MM.1S (cell line): ENCODE results near the gene RAPGEF2.

Source experiments
- DNase-seq: peaks from one replicate; pipeline ENCODE4 v3.0.0-alpha.2; 2015
- H2AFZ ChIP-seq: fragments of 300-600 bp; sonication (generic); 2 replicates; pipeline ENCODE4 v1.6.0; 2016; ENCODE audit warnings: antibody characterized with exemption, low read length
- H3F3A ChIP-seq: fragments of 300-600 bp; sonication (generic); 2 replicates; pipeline ENCODE4 v1.6.1; 2016; ENCODE audit warnings: mild to moderate bottlenecking, antibody characterized with exemption, low read length, moderate library complexity, mixed read lengths; ENCODE audit not compliant: insufficient read depth
- H3K27ac ChIP-seq: fragments of 300-600 bp; sonication (generic); 2 replicates; pipeline ENCODE4 v1.5.1; 2016; ENCODE audit warnings: mild to moderate bottlenecking, low read length
- H3K27me3 ChIP-seq: fragments of 300-600 bp; sonication (generic); replicated peaks from 2 replicates; pipeline ENCODE4 v1.6.0; 2016; ENCODE audit warnings: low read length; ENCODE audit not compliant: insufficient read depth
- H3K36me3 ChIP-seq: fragments of 300-600 bp; sonication (generic); replicated peaks from 2 replicates; pipeline ENCODE4 v1.6.1; 2016; ENCODE audit warnings: mild to moderate bottlenecking, low read length, mixed read lengths; ENCODE audit not compliant: insufficient read depth
- H3K4me1 ChIP-seq: fragments of 300-600 bp; sonication (generic); 2 replicates; pipeline ENCODE4 v1.6.1; 2016; ENCODE audit warnings: low read length, mixed read lengths
- H3K4me2 ChIP-seq: fragments of 300-600 bp; sonication (generic); 2 replicates; pipeline ENCODE4 v1.6.0; 2016; ENCODE audit warnings: low read depth, low read length
- H3K4me3 ChIP-seq: fragments of 300-600 bp; sonication (generic); 2 replicates; pipeline ENCODE4 v1.5.1; 2016; ENCODE audit warnings: low read length, mixed read lengths
- H3K79me2 ChIP-seq: fragments of 300-600 bp; sonication (generic); 2 replicates; pipeline ENCODE4 v1.6.1; 2016; ENCODE audit warnings: mixed run types, low read length, mixed read lengths
- H3K9ac ChIP-seq: fragments of 300-600 bp; sonication (generic); 2 replicates; pipeline ENCODE4 v1.6.1; 2016; ENCODE audit warnings: low read length, mixed read lengths
- H3K9me2 ChIP-seq: fragments of 300-600 bp; sonication (generic); replicated peaks from 2 replicates; pipeline ENCODE4 v1.6.1; 2016; ENCODE audit warnings: mild to moderate bottlenecking, low read length, mixed read lengths; ENCODE audit not compliant: insufficient read depth
- H3K9me3 ChIP-seq: fragments of 300-600 bp; sonication (generic); replicated peaks from 2 replicates; pipeline ENCODE4 v1.6.1; 2016; ENCODE audit warnings: mild to moderate bottlenecking, low read length, mixed read lengths; ENCODE audit not compliant: insufficient read depth
- H4K20me1 ChIP-seq: fragments of 300-600 bp; sonication (generic); 2 replicates; pipeline ENCODE4 v1.6.1; 2016; ENCODE audit warnings: mild to moderate bottlenecking, low read length, moderate library complexity, mixed read lengths; ENCODE audit not compliant: insufficient read depth
- EZH2 ChIP-seq: fragments of 300-600 bp; sonication (generic); optimal IDR thresholded peaks from 2 replicates; pipeline ENCODE3; 2017; ENCODE audit warnings: low read depth, mild to moderate bottlenecking, antibody characterized with exemption, low read length, mixed read lengths
- EZH2phosphoT487 ChIP-seq: fragments of 300-600 bp; sonication (generic); IDR thresholded peaks from 2 replicates; pipeline ENCODE4 v1.6.1; 2018; ENCODE audit warnings: antibody characterized with exemption, low read length
- TF ChIP-seq, protein P1 (sequence below): fragments of 300-600 bp; sonication (generic); IDR thresholded peaks from 2 replicates; pipeline ENCODE4 v1.5.1; 2016; ENCODE audit warnings: antibody characterized with exemption, low read length, mixed read lengths

The RAPGEF2 gene

GRCh38 chr4:159341522-159341921 lies 238.6 kb downstream of the RAPGEF2 start:
- H2AFZ ChIP-seq = no peak overlapping the region
- no peaks in the 10 kb centered on the region for H3K79me2 ChIP-seq
- DNase-seq = no peak
- no peak overlapping the region for H3K4me3 ChIP-seq
- no peaks in the 10 kb centered on the region for H3K4me1 ChIP-seq
- H3K27ac ChIP-seq = no peak overlapping the region
- TF ChIP-seq EZH2phosphoT487 (no peak), EZH2 (no peak)
- TF ChIP-seq, protein P1, sequence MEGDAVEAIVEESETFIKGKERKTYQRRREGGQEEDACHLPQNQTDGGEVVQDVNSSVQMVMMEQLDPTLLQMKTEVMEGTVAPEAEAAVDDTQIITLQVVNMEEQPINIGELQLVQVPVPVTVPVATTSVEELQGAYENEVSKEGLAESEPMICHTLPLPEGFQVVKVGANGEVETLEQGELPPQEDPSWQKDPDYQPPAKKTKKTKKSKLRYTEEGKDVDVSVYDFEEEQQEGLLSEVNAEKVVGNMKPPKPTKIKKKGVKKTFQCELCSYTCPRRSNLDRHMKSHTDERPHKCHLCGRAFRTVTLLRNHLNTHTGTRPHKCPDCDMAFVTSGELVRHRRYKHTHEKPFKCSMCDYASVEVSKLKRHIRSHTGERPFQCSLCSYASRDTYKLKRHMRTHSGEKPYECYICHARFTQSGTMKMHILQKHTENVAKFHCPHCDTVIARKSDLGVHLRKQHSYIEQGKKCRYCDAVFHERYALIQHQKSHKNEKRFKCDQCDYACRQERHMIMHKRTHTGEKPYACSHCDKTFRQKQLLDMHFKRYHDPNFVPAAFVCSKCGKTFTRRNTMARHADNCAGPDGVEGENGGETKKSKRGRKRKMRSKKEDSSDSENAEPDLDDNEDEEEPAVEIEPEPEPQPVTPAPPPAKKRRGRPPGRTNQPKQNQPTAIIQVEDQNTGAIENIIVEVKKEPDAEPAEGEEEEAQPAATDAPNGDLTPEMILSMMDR = no peak
- H3K9ac ChIP-seq = no peak overlapping the region
- no peaks in the 10 kb centered on the region for H4K20me1 ChIP-seq
- H3K9me2 ChIP-seq = no peaks in the 10 kb centered on the region
- no peaks in the 10 kb centered on the region; the same call in 1 of the 2 replicates for H3K36me3 ChIP-seq
- H3F3A ChIP-seq = no peaks in the 10 kb centered on the region
- H3K27me3 ChIP-seq = no peaks in the 10 kb centered on the region
- no peaks in the 10 kb centered on the region for H3K9me3 ChIP-seq
- no peak overlapping the region for H3K4me2 ChIP-seq

- Histone ChIP-seq H3K79me2 (no peaks in the 10 kb centered on the region), H3K9me3 (no peaks in the 10 kb centered on the region), H2AFZ (no peak overlapping the region), H3K27ac (no peak overlapping the region), H3K4me2 (no peak overlapping the region), H3K4me1 (no peaks in the 10 kb centered on the region), H3K9ac (no peak overlapping the region), H3K27me3 (no peaks in the 10 kb centered on the region), H3K9me2 (no peaks in the 10 kb centered on the region), H3K36me3 (no peaks in the 10 kb centered on the region; the same call in 1 of the 2 replicates), H3K4me3 (no peak overlapping the region), H4K20me1 (no peaks in the 10 kb centered on the region), H3F3A (no peaks in the 10 kb centered on the region)
- no peak for TF ChIP-seq EZH2
- TF ChIP-seq, protein P1 = no peak
- TF ChIP-seq EZH2phosphoT487 = no peak
- no peak for DNase-seq
These were observed 239.5 kb downstream of the RAPGEF2 start for GRCh38 chr4:159342374-159342773.

DNA sequence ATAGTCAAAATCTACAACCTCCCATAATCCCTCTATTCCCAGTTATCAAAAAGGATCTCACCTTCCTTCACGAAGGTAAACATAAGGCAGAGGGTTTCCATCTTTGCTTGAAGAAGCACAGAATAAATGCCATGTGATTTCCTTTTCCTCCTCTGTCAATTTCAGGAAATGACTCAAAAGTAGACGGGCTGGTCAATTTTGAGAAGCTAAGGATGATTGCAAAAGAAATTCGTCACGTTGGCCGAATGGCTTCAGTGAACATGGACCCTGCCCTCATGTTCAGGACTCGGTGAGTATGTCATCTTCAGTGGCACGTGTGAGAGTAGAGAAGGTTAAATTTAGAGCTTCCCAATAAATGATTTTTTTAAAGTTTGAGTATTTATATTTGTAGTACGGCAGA lies 240.2 kb downstream of the RAPGEF2 start:
- Histone ChIP-seq H3K4me3 (no peak overlapping the region), H3F3A (no peaks in the 10 kb centered on the region), H3K27me3 (no peaks in the 10 kb centered on the region), H3K4me2 (no peak overlapping the region), H3K36me3 (no peaks in the 10 kb centered on the region; the same call in 1 of the 2 replicates), H3K79me2 (no peaks in the 10 kb centered on the region), H3K27ac (no peak overlapping the region), H3K9ac (no peak overlapping the region), H3K9me3 (no peaks in the 10 kb centered on the region), H3K9me2 (no peaks in the 10 kb centered on the region), H2AFZ (no peak overlapping the region), H4K20me1 (no peaks in the 10 kb centered on the region), H3K4me1 (no peaks in the 10 kb centered on the region)
- no peak for TF ChIP-seq EZH2
- no peak for TF ChIP-seq EZH2phosphoT487
- TF ChIP-seq, protein P1 = no peak
- no peak for DNase-seq

DNA sequence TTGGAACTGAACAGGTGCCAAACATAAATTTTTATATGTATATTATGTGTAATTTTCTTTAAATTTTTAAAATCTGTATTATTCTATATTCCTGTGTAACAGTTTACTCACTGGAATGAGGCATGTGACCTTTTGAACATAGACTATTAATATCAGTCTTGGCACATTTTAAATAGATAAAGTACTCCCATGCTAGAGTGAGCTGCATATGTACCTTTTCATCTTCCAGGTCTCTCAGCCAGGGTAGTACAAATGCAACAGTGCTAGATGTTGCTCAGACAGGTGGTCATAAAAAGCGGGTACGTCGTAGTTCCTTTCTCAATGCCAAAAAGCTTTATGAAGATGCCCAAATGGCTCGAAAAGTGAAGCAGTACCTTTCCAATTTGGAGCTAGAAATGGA lies 242.0 kb downstream of the RAPGEF2 start:
- Histone ChIP-seq H3K4me1 (no peaks in the 10 kb centered on the region), H2AFZ (no peak overlapping the region), H3F3A (no peaks in the 10 kb centered on the region), H3K27ac (no peak overlapping the region), H4K20me1 (no peaks in the 10 kb centered on the region), H3K36me3 (no peaks in the 10 kb centered on the region; the same call in 1 of the 2 replicates), H3K79me2 (no peaks in the 10 kb centered on the region), H3K4me3 (no peak overlapping the region), H3K27me3 (no peaks in the 10 kb centered on the region), H3K9ac (no peak overlapping the region), H3K9me3 (no peaks in the 10 kb centered on the region), H3K4me2 (no peak overlapping the region), H3K9me2 (no peaks in the 10 kb centered on the region)
- TF ChIP-seq EZH2phosphoT487 (no peak), EZH2 (no peak)
- TF ChIP-seq, protein P1 = no peak
- no peak for DNase-seq
